Liver (tissue), 9 donors: ENCODE measurements around the gene RASGRP2. TPM values are rescaled to one million over a fixed set of nuclear protein-coding genes. Genes with fewer than 3 reads are reported as not detected.

Experiments
- DNase-seq: peaks from one replicate; pipeline ENCODE4 v3.0.0-alpha.2; 2017; ENCODE audit warnings: low spot score
- H3K27ac ChIP-seq, 2 donors: one replicate each; pipeline ENCODE4 v1.7.0; 2013; ENCODE audit warnings: inconsistent platforms in 2 of 2, low read length in 2 of 2, control low read depth in 1 of 2, low read depth in 1 of 2, mild to moderate bottlenecking in 1 of 2
- H3K27me3 ChIP-seq, 4 donors: one replicate each; pipeline versions ENCODE4 v1.6.1 to v1.7.0; 2013; ENCODE audit warnings: low read length in 3 of 4, inconsistent platforms in 1 of 4, mild to moderate bottlenecking in 1 of 4, moderate library complexity in 1 of 4; ENCODE audit not compliant: control insufficient read depth in 4 of 4, insufficient read depth in 4 of 4
- H3K36me3 ChIP-seq, 4 donors: one replicate each; pipeline versions ENCODE4 v1.6.1 to v1.7.0; 2013; ENCODE audit warnings: low read length in 3 of 4, mild to moderate bottlenecking in 3 of 4, low read depth in 1 of 4, moderate library complexity in 1 of 4; ENCODE audit not compliant: control insufficient read depth in 4 of 4, insufficient read depth in 3 of 4
- H3K4me1 ChIP-seq, 4 donors: one replicate each; pipeline versions ENCODE4 v1.6.1 to v1.7.0; 2013; ENCODE audit warnings: low read length in 3 of 4, mild to moderate bottlenecking in 3 of 4, moderate library complexity in 1 of 4; ENCODE audit not compliant: control insufficient read depth in 4 of 4, insufficient read depth in 4 of 4
- H3K4me3 ChIP-seq, 3 donors: one replicate each; pipeline versions ENCODE4 v1.6.1 to v1.7.0; 2013; ENCODE audit warnings: low read length in 3 of 3, control low read depth in 1 of 3, low read depth in 1 of 3, mild to moderate bottlenecking in 1 of 3
- H3K9ac ChIP-seq, 2 donors: one replicate each; pipeline ENCODE4 v1.7.0; 2013; ENCODE audit warnings: low read length in 2 of 2, mild to moderate bottlenecking in 2 of 2, moderate library complexity in 2 of 2, control low read depth in 1 of 2, low read depth in 1 of 2
- H3K9me3 ChIP-seq, 4 donors: one replicate each; pipeline versions ENCODE4 v1.6.1 to v1.7.0; 2013; ENCODE audit warnings: low read length in 3 of 4; ENCODE audit not compliant: control insufficient read depth in 4 of 4
- EGR1 ChIP-seq, 2 donors: IDR thresholded peaks; 2 replicates each; pipeline ENCODE4 v1.6.1; 2016 to 2018; ENCODE audit warnings: antibody characterized with exemption in 2 of 2, low read depth in 2 of 2
- FOXA1 ChIP-seq: IDR thresholded peaks from 2 replicates; pipeline ENCODE4 v1.6.1; 2016; ENCODE audit warnings: antibody characterized with exemption
- FOXA2 ChIP-seq: IDR thresholded peaks from 2 replicates; pipeline ENCODE4 v1.6.1; 2016; ENCODE audit warnings: antibody characterized with exemption
- GABPA ChIP-seq, 2 donors: IDR thresholded peaks in 1 of 2; conservative IDR thresholded peaks in 1 of 2; 2 replicates each; pipeline ENCODE4 v1.6.1; 2016; ENCODE audit warnings: antibody characterized with exemption in 2 of 2, mild to moderate bottlenecking in 1 of 2, moderate library complexity in 1 of 2
- HNF4A ChIP-seq, 2 donors: conservative IDR thresholded peaks; 2 replicates each; pipeline ENCODE4 v1.6.1; 2016; ENCODE audit warnings: antibody characterized with exemption in 2 of 2, mild to moderate bottlenecking in 2 of 2
- HNF4G ChIP-seq: IDR thresholded peaks from 2 replicates; pipeline ENCODE4 v1.6.1; 2016; ENCODE audit warnings: antibody characterized with exemption
- JUND ChIP-seq, 2 donors: IDR thresholded peaks; 2 replicates each; pipeline ENCODE4 v1.6.1; 2016; ENCODE audit warnings: antibody characterized with exemption in 2 of 2
- RXRA ChIP-seq, 2 donors: IDR thresholded peaks; 2 replicates each; pipeline ENCODE4 v1.6.1; 2017 to 2018; ENCODE audit warnings: antibody characterized with exemption in 2 of 2, mild to moderate bottlenecking in 1 of 2
- SP1 ChIP-seq: IDR thresholded peaks from 2 replicates; pipeline ENCODE4 v1.6.1; 2018; ENCODE audit warnings: antibody characterized with exemption, mild to moderate bottlenecking
- YY1 ChIP-seq: IDR thresholded peaks from 2 replicates; pipeline ENCODE4 v1.6.1; 2016; ENCODE audit warnings: antibody characterized with exemption, mild to moderate bottlenecking
- WGBS: extraction: QIAGEN DNeasy Blood & Tissue Kit; methylation state at CpG from one replicate; pipeline ENCODE4 v1.1.7; 2013; 5-methylcytosine and 5-hydroxymethylcytosine counted together
- polyA plus RNA-seq, 2 donors: library from polyadenylated mRNA; stranded (reverse) in 1 of 2; unstranded in 1 of 2; fragments of 200-250 nt in 1 of 2; fragments of >200 nt in 1 of 2; fragmentation: Nextera tagmentation in 1 of 2; extraction: Ambion mirVana in 1 of 2; gene quantifications; one replicate each; pipeline versions ENCODE4 v1.2.1 to v1.2.3, GENCODE V29; 2013 to 2015
- total RNA-seq, 2 donors: library from RNA; depleted of rRNA; stranded (reverse); fragments of >200 nt; gene quantifications; one replicate each; pipeline ENCODE4 v1.2.3, GENCODE V29; 2014
- TF ChIP-seq, protein P1 (sequence below): fragments of 150-350 bp; IDR thresholded peaks from 2 replicates; pipeline ENCODE4 v1.5.1; 2017; ENCODE audit warnings: improper control_type of control experiment, low read depth, low read length; ENCODE audit not compliant: missing input control
- TF ChIP-seq, protein P2 (sequence below): IDR thresholded peaks from 2 replicates; pipeline ENCODE4 v1.6.1; 2016; ENCODE audit warnings: antibody characterized with exemption
- TF ChIP-seq, protein P3 (sequence below): IDR thresholded peaks from 2 replicates; pipeline ENCODE4 v1.6.1; 2016; ENCODE audit warnings: antibody characterized with exemption
- TF ChIP-seq, protein P4 (sequence below): IDR thresholded peaks from 2 replicates; pipeline ENCODE4 v1.6.1; 2016; ENCODE audit warnings: antibody characterized with exemption, mild to moderate bottlenecking
- TF ChIP-seq, protein P5 (sequence below): IDR thresholded peaks from 2 replicates; pipeline ENCODE4 v1.6.1; 2016; ENCODE audit warnings: antibody characterized with exemption
- donor health status: healthy.
- donor health status: healthy.
- donor health status: healthy.
- donor health status: healthy.
- donor health status: healthy.

Gene RASGRP2
- total and polyA plus RNA-seq, 4 donors: 2.7 to 14.9 (median 8.7) TPM

DNA sequence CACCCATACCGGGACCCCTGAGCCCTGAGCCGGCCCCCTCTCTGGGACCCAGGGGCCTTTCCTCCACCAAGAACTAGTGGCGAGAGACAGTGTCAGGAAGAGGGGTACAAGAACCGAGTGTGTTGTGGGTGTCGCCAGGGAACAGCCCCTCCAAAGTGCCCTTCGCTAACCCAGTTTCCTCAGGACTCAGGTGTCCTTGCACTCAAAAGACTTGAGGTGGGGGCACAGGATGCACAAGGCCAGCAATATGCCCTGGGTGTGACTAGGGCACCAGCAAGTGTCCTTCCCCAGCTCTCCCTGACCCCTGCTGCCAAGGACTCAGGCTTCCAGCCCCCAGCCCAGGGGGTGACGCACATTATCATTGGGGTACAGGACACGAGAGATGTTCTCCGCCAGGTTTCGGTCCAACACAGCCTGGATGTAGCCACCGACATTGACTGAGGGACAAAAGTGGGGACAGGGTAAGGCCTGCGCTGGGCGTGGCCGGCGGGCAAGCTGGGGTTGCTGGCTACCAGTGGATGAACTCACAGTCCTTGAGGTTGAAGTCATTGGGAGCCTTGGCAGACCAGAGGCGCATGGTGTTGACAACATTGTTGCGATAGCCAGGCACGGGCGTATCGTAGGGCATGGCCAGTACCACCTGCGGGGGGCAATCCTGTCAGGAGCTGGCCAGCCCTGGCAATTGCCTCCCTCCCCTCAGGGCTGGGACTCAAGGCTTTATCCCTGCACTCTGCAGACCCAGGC, 11.1 kb upstream of the RASGRP2 start:
- Histone ChIP-seq H3K4me3 (no peak overlapping the region), H3K36me3 (no peaks in the 10 kb centered on the region), H3K27ac (no peak overlapping the region), H3K27me3 (no peaks in the 10 kb centered on the region), H3K4me1 (no peaks in the 10 kb centered on the region), H3K9me3 (no peaks in the 10 kb centered on the region), H3K9ac (no peak overlapping the region)
- TF ChIP-seq EGR1 (IDR thresholded peaks at IDR 0.05; ENCODE audit: low read depth in 2 of 2) (no peak), GABPA (IDR thresholded peaks at IDR 0.05 in 1 of 2, conservative IDR thresholded peaks at IDR 0.05 in 1 of 2) (no peak), RXRA (IDR thresholded peaks at IDR 0.05) (no peak), YY1 (no peak)
- TF ChIP-seq, protein P1, sequence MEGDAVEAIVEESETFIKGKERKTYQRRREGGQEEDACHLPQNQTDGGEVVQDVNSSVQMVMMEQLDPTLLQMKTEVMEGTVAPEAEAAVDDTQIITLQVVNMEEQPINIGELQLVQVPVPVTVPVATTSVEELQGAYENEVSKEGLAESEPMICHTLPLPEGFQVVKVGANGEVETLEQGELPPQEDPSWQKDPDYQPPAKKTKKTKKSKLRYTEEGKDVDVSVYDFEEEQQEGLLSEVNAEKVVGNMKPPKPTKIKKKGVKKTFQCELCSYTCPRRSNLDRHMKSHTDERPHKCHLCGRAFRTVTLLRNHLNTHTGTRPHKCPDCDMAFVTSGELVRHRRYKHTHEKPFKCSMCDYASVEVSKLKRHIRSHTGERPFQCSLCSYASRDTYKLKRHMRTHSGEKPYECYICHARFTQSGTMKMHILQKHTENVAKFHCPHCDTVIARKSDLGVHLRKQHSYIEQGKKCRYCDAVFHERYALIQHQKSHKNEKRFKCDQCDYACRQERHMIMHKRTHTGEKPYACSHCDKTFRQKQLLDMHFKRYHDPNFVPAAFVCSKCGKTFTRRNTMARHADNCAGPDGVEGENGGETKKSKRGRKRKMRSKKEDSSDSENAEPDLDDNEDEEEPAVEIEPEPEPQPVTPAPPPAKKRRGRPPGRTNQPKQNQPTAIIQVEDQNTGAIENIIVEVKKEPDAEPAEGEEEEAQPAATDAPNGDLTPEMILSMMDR: no peak
- TF ChIP-seq, protein P2, sequence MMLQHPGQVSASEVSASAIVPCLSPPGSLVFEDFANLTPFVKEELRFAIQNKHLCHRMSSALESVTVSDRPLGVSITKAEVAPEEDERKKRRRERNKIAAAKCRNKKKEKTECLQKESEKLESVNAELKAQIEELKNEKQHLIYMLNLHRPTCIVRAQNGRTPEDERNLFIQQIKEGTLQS: no peak
- TF ChIP-seq, protein P3, sequence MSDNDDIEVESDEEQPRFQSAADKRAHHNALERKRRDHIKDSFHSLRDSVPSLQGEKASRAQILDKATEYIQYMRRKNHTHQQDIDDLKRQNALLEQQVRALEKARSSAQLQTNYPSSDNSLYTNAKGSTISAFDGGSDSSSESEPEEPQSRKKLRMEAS: no peak
- WGBS: 96% methylated on average over 21 of the region's 21 CpGs
- no peak for DNase-seq

DNA sequence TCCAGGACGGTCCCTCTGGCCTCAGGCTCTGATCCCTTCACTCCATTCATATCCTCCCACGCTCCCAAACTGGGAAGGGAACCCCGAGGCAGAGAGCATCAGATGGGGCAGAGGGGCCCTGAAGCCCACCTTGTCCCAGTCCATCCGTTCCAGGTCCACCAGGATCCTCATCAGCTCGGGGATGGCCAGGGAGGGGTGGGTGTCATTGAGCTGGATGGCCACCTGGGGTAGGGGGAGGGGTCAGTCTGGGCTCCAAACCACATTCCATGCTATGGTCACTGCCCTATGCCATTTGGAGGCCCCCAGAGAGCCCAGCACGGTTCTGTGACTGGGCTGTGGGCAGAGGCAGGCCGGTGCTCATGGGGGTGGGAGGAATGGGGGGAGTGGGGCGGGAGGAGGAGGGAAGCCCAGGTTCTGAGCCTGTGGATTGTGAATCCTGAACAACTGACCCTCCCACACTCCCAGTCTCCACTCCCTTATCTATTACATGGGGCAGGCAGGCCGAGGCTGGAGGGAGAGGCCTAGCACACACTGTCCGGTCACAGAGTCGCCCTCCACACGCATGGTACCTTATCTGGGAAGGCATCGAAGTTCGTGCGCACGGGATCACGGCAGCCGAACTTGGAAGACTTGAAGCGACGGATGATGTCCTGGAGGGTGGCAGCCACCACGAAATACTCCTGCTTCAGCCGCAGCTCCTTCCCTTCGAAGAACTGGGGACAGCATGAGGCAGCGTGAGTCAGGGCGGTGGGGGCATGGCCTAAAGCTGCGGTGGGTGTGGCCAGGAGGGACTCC, 10.4 kb upstream of the RASGRP2 start:
- Histone ChIP-seq H3K4me1 (no peaks in the 10 kb centered on the region), H3K9ac (no peak overlapping the region), H3K9me3 (no peaks in the 10 kb centered on the region), H3K4me3 (no peak overlapping the region), H3K27ac (no peak overlapping the region), H3K27me3 (no peaks in the 10 kb centered on the region), H3K36me3 (no peaks in the 10 kb centered on the region)
- 91% methylated on average over 26 of the region's 26 CpGs for WGBS
- TF ChIP-seq FOXA2 (no peak), RXRA (IDR thresholded peaks at IDR 0.05) (no peak), HNF4A (conservative IDR thresholded peaks at IDR 0.05) (no peak), JUND (IDR thresholded peaks at IDR 0.05) (no peak), SP1 (no peak), GABPA (IDR thresholded peaks at IDR 0.05 in 1 of 2, conservative IDR thresholded peaks at IDR 0.05 in 1 of 2) (no peak), EGR1 (IDR thresholded peaks at IDR 0.05; ENCODE audit: low read depth in 2 of 2) (no peak), HNF4G (no peak), FOXA1 (no peak)
- TF ChIP-seq, protein P4, sequence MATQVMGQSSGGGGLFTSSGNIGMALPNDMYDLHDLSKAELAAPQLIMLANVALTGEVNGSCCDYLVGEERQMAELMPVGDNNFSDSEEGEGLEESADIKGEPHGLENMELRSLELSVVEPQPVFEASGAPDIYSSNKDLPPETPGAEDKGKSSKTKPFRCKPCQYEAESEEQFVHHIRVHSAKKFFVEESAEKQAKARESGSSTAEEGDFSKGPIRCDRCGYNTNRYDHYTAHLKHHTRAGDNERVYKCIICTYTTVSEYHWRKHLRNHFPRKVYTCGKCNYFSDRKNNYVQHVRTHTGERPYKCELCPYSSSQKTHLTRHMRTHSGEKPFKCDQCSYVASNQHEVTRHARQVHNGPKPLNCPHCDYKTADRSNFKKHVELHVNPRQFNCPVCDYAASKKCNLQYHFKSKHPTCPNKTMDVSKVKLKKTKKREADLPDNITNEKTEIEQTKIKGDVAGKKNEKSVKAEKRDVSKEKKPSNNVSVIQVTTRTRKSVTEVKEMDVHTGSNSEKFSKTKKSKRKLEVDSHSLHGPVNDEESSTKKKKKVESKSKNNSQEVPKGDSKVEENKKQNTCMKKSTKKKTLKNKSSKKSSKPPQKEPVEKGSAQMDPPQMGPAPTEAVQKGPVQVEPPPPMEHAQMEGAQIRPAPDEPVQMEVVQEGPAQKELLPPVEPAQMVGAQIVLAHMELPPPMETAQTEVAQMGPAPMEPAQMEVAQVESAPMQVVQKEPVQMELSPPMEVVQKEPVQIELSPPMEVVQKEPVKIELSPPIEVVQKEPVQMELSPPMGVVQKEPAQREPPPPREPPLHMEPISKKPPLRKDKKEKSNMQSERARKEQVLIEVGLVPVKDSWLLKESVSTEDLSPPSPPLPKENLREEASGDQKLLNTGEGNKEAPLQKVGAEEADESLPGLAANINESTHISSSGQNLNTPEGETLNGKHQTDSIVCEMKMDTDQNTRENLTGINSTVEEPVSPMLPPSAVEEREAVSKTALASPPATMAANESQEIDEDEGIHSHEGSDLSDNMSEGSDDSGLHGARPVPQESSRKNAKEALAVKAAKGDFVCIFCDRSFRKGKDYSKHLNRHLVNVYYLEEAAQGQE: no peak
- TF ChIP-seq, protein P2: no peak
- TF ChIP-seq, protein P1: no peak
- TF ChIP-seq, protein P5, sequence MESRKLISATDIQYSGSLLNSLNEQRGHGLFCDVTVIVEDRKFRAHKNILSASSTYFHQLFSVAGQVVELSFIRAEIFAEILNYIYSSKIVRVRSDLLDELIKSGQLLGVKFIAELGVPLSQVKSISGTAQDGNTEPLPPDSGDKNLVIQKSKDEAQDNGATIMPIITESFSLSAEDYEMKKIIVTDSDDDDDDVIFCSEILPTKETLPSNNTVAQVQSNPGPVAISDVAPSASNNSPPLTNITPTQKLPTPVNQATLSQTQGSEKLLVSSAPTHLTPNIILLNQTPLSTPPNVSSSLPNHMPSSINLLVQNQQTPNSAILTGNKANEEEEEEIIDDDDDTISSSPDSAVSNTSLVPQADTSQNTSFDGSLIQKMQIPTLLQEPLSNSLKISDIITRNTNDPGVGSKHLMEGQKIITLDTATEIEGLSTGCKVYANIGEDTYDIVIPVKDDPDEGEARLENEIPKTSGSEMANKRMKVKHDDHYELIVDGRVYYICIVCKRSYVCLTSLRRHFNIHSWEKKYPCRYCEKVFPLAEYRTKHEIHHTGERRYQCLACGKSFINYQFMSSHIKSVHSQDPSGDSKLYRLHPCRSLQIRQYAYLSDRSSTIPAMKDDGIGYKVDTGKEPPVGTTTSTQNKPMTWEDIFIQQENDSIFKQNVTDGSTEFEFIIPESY: no peak
- DNase-seq: no peak
